Tibial nerve (tissue), 4 donors: ENCODE data around the gene ZNF230. TPM values are rescaled to one million over a fixed set of nuclear protein-coding genes. Genes with fewer than 3 reads are reported as not detected.
A peak's percentile ranks its signal among the peaks of the same experiment; 100 is the strongest.

Experiments
- DNase-seq, 2 donors: peaks; one replicate each; pipeline ENCODE4 v3.0.0-alpha.2; 2019; ENCODE audit warnings: low spot score in 2 of 2
- H3K27ac ChIP-seq, 4 donors: fragments of 200-600 bp; sonication (generic) in 3 of 4; one replicate each; pipeline ENCODE4 v1.5.1; 2017 to 2019; ENCODE audit warnings: mild to moderate bottlenecking in 1 of 4
- H3K27me3 ChIP-seq, 2 donors: fragments of 200-600 bp; sonication (generic) in 1 of 2; one replicate each; pipeline versions ENCODE4 v1.5.1 to v1.6.0; 2017 to 2019
- H3K36me3 ChIP-seq, 3 donors: fragments of 200-600 bp; sonication (generic); one replicate each; pipeline ENCODE4 v1.5.1; 2018 to 2019
- H3K4me1 ChIP-seq, 4 donors: fragments of 200-600 bp; sonication (generic) in 3 of 4; one replicate each; pipeline ENCODE4 v1.5.1; 2017 to 2019
- H3K4me3 ChIP-seq, 4 donors: fragments of 200-600 bp; sonication (generic) in 3 of 4; one replicate each; pipeline ENCODE4 v1.5.1; 2017 to 2019; ENCODE audit warnings: mild to moderate bottlenecking in 1 of 4, moderate library complexity in 1 of 4
- H3K9me3 ChIP-seq, 4 donors: fragments of 200-600 bp; sonication (generic) in 3 of 4; one replicate each; pipeline ENCODE4 v1.5.1; 2017 to 2019
- EP300 ChIP-seq, 2 donors: sonication (generic); formaldehyde crosslinking; IDR thresholded peaks; one replicate each; pipeline ENCODE4 v1.6.1; 2017; ENCODE audit warnings: antibody characterized with exemption in 2 of 2, mild to moderate bottlenecking in 1 of 2
- POLR2A ChIP-seq, 2 donors: fragments of 450-650 bp; IDR thresholded peaks; one replicate each; pipeline ENCODE4 v1.6.1; 2017; ENCODE audit warnings: antibody characterized with exemption in 2 of 2, mild to moderate bottlenecking in 2 of 2, moderate library complexity in 2 of 2
- WGBS, 2 donors: methylation state at CpG; one replicate each; pipeline ENCODE4 v1.1.5; 2018; 5-methylcytosine and 5-hydroxymethylcytosine counted together
- small RNA-seq: library from RNA; depleted of rRNA; stranded (forward); fragments of <200 nt; gene quantifications from one replicate; pipeline ENCODE3, GENCODE V24; 2016
- total RNA-seq, 4 donors: library from RNA; depleted of rRNA; stranded (reverse); fragments of >200 nt; gene quantifications; one replicate each; pipeline ENCODE4 v1.1.0, GENCODE V29; 2016
- TF ChIP-seq, protein P1 (sequence below), 5 experiments: fragments of 200-600 bp in 3 of 5; fragments of 450-650 bp in 2 of 5; sonication (generic) in 3 of 5; IDR thresholded peaks; one replicate each; pipeline ENCODE4 v1.5.1; 2016 to 2019; ENCODE audit warnings: antibody characterized with exemption in 5 of 5, mild to moderate bottlenecking in 3 of 5, moderate library complexity in 2 of 5

Gene ZNF230
- total RNA-seq, 4 donors from 2014 or later = 3.9 to 5.3 (median 5.2) TPM

DNA sequence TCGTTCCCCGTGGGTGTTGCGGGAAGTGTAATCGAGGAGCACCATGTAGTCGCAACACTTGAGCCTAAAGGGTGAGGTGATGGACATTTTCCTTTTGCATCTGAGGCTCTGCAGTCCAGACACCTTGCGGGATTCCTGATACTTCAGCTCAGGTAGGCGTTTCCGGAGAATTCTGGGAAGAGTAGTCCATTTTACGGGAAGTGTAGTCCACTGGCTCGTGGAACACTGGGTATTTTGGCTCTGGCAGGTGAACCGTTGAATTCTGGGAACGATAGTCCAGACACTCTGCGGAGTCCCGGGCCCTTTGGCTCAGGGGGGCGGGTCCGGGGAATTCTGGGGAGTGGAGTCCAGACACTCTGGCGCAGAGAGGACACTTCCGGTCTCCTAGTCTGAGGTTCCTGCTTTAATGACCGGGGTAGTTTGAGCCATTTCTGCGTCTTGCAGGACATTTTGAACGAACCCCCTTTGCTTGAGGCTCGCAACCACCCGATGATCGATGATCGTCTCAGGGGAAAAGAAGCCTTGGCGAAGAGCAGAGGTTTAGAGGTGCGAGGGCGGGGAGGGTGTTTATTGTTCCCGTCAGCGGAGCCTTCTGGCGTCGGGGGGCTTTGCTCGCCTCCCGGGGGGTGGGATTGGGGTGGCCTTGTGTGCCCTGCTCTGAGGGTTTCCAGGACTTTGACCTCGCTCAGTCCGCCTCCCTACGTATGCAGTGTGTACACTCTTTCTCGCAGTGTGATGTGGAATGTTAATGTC, 49.1 kb downstream of the ZNF230 start, which contains the start of gene ZNF223:
Gene ZNF223 (plus strand): TSS at position 387 of the 753 bp plus-strand sequence. CDS start 3,141 bp downstream, outside the sequence.
- peaks cover 0 to 20% (median 0%) of the 10 kb centered on the region in 4 donors for H3K9me3 ChIP-seq
- H3K4me1 ChIP-seq = peaks cover 0 to 16% (median 2%) of the 10 kb centered on the region in 4 donors
- peak within 1 kb of the TSS; percentile 52 to 70 (median 60) for H3K4me3 ChIP-seq
- H3K36me3 ChIP-seq = peaks cover 3 to 25% (median 3%) of the 10 kb centered on the region in 3 donors
- peaks cover 0 to 10% of the 10 kb centered on the region in 2 donors for H3K27me3 ChIP-seq
- peak within 1 kb of the TSS in 3 of 4 donors; percentile 59 to 81 (median 67) for H3K27ac ChIP-seq
- TF ChIP-seq EP300 (IDR thresholded peaks at IDR 0.05) = peak; percentile 80 to 92
- TF ChIP-seq, protein P1, sequence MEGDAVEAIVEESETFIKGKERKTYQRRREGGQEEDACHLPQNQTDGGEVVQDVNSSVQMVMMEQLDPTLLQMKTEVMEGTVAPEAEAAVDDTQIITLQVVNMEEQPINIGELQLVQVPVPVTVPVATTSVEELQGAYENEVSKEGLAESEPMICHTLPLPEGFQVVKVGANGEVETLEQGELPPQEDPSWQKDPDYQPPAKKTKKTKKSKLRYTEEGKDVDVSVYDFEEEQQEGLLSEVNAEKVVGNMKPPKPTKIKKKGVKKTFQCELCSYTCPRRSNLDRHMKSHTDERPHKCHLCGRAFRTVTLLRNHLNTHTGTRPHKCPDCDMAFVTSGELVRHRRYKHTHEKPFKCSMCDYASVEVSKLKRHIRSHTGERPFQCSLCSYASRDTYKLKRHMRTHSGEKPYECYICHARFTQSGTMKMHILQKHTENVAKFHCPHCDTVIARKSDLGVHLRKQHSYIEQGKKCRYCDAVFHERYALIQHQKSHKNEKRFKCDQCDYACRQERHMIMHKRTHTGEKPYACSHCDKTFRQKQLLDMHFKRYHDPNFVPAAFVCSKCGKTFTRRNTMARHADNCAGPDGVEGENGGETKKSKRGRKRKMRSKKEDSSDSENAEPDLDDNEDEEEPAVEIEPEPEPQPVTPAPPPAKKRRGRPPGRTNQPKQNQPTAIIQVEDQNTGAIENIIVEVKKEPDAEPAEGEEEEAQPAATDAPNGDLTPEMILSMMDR (IDR thresholded peaks at IDR 0.05) = no peak
- WGBS, 2 donors = 1% methylated on average over 37 of the region's 38 CpGs
- DNase-seq = peak; percentile 85 to 92

DNA sequence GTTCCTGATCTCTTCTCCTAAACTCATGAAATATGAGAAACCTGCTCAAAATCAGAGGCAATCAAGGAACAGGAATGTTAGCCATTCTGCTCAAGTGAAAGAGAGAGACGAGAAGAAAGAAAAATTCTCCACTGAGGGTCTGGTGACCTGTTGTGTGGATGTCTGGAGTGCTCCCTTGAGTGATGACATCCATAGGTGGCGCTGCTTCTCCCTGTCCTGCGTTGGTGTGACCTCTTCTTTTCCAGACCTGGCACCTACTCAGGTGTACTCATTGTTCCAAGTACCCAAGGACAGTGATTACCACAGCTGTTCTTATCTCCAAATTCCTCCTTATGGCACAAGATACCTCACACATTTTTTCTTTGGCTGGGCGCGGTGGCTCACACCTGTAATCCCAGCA, 53.1 kb downstream of the ZNF230 start:
- no peak for DNase-seq
- Histone ChIP-seq H3K36me3 (peaks cover 3 to 65% (median 9%) of the 10 kb centered on the region in 3 donors), H3K4me1 (peaks cover 0 to 15% (median 2%) of the 10 kb centered on the region in 4 donors), H3K27ac (no peak overlapping the region), H3K9me3 (peaks cover 0 to 35% (median 0%) of the 10 kb centered on the region in 4 donors), H3K27me3 (no peaks in the 10 kb centered on the region), H3K4me3 (no peak overlapping the region)
- 91 to 95% methylated on average over 5 of the region's 5 CpGs for WGBS, 2 donors
- TF ChIP-seq POLR2A (IDR thresholded peaks at IDR 0.05) (no peak), EP300 (IDR thresholded peaks at IDR 0.05) (no peak)
- TF ChIP-seq, protein P1 (IDR thresholded peaks at IDR 0.05) = no peak

DNA sequence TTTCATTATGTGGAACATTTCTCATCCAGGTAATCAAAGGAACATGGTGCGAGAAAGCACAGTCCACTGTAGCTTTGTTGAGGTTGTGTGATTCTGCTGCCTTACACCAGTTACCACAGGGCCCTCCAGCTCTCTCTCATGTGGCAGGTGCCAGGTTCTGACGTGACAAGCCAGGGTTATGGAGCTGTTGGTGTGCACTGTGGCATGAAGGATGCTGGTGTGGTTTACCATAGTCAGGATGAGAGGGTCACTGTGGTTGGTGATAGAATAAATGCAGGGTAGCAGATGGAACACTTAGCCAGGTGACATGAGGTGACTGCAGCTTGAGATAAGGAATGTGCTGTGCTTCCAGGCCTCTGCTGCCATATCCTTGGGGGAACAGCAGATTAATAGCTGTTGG, 56.5 kb downstream of the ZNF230 start:
- H3K36me3 ChIP-seq = peaks cover 3 to 97% (median 25%) of the 10 kb centered on the region in 3 donors
- 88 to 90% methylated on average over 2 of the region's 2 CpGs for WGBS, 2 donors

DNA sequence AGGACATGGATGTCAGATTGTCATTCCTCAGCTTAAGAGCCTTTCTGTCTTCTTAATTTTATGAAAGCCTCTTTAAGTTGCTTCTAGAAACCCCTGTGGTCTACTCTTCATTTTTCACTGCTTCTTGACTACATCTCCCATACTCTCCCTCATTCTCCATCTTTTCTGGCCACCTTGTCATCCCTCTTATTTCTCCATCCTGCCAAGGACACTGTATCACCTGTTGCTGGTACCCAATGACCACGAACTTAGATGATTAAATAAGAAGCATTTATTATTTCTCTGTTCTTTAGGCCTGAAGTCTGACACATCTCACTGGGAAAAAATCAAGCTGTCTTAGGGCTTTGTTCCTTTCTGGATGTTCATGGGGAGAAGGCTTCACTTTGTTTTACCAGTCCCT, 58.3 kb downstream of the ZNF230 start:
- Histone ChIP-seq H3K9me3 (peaks cover 0 to 73% (median 11%) of the 10 kb centered on the region in 4 donors), H3K27ac (no peak overlapping the region), H3K4me1 (no peaks in the 10 kb centered on the region), H3K36me3 (peaks cover 0 to 97% (median 30%) of the 10 kb centered on the region in 3 donors), H3K27me3 (no peaks in the 10 kb centered on the region), H3K4me3 (no peak overlapping the region)
- TF ChIP-seq POLR2A (IDR thresholded peaks at IDR 0.05) (no peak), EP300 (IDR thresholded peaks at IDR 0.05) (no peak)
- TF ChIP-seq, protein P1 (IDR thresholded peaks at IDR 0.05) = no peak
- no peak for DNase-seq
- 91 to 97% methylated on average over 1 of the region's 1 CpG for WGBS, 2 donors

More for the DNA sequence above, 56.5 kb downstream of the ZNF230 start:
- Histone ChIP-seq H3K27me3 (no peaks in the 10 kb centered on the region), H3K4me3 (no peak overlapping the region), H3K9me3 (peaks cover 0 to 65% (median 2%) of the 10 kb centered on the region in 4 donors), H3K4me1 (no peaks in the 10 kb centered on the region), H3K27ac (no peak overlapping the region)
- no peak for DNase-seq
- TF ChIP-seq EP300 (IDR thresholded peaks at IDR 0.05) (no peak), POLR2A (IDR thresholded peaks at IDR 0.05) (no peak)
- TF ChIP-seq, protein P1 (IDR thresholded peaks at IDR 0.05) = no peak

Small RNA genes within 50 kb of the gene (small RNA-seq; reads per million reads assigned to genes)
- gene AC006213.5 = not detected

Other genes with a start within 250 kb of the ZNF230 start
- 10 to 100 TPM; 14.6 to 49.8 (median 28.0) TPM for gene SMG9, start 248.0 kb upstream of the ZNF230 start, total RNA-seq
- gene KCNN4, start 222.0 kb upstream of the ZNF230 start, total RNA-seq = 10 to 100 TPM in 1 of 4 donors, 1 to 10 TPM in 3; 4.6 to 18.3 (median 6.8) TPM
- 1 to 10 TPM in 1 of 4 donors, under 1 TPM in 3; 0.39 to 2.1 (median 0.53) TPM for gene LYPD5, start 200.5 kb upstream of the ZNF230 start, total RNA-seq
- 10 to 100 TPM in 2 of 4 donors, 1 to 10 TPM in 2; 4.2 to 12.3 (median 10.4) TPM for gene ZNF283, start 175.6 kb upstream of the ZNF230 start, total RNA-seq
- 1 to 10 TPM in 3 of 4 donors, under 1 TPM in 1; 0.90 to 3.7 (median 1.1) TPM for gene ZNF404, start 119.0 kb upstream of the ZNF230 start, total RNA-seq
- gene ZNF45, start 67.7 kb upstream of the ZNF230 start, total RNA-seq = 10 to 100 TPM in 3 of 4 donors, 1 to 10 TPM in 1; 8.7 to 26.9 (median 17.7) TPM
- gene ZNF221, start 51.7 kb upstream of the ZNF230 start, total RNA-seq = 1 to 10 TPM; 3.6 to 7.3 (median 6.5) TPM
- 1 to 10 TPM; 4.2 to 7.2 (median 5.1) TPM for gene ZNF155, start 18.8 kb upstream of the ZNF230 start, total RNA-seq
- 1 to 10 TPM; 2.0 to 7.3 (median 2.1) TPM for gene ZNF222, start 22.4 kb downstream of the ZNF230 start, total RNA-seq
- gene ZNF223, start 49.1 kb downstream of the ZNF230 start, total RNA-seq = 1 to 10 TPM; 1.7 to 7.3 (median 5.3) TPM
- 1 to 10 TPM; 1.8 to 3.1 (median 2.0) TPM for gene ZNF284, start 69.2 kb downstream of the ZNF230 start, total RNA-seq
- gene ZNF224, start 91.4 kb downstream of the ZNF230 start, total RNA-seq = 10 to 100 TPM; 16.2 to 34.1 (median 28.4) TPM
- gene ZNF225, start 110.4 kb downstream of the ZNF230 start, total RNA-seq = 10 to 100 TPM in 1 of 4 donors, 1 to 10 TPM in 3; 1.8 to 10.1 (median 4.6) TPM
- 1 to 10 TPM; 6.9 to 7.9 (median 7.1) TPM for gene ZNF234, start 138.6 kb downstream of the ZNF230 start, total RNA-seq
- gene ZNF226, start 162.1 kb downstream of the ZNF230 start, total RNA-seq = 10 to 100 TPM; 18.0 to 29.1 (median 23.3) TPM
- gene ZNF227, start 209.6 kb downstream of the ZNF230 start, total RNA-seq = 10 to 100 TPM in 3 of 4 donors, 1 to 10 TPM in 1; 8.1 to 22.0 (median 14.3) TPM